Inflammatory macrophage treated with lipopolysaccharide for 1 hour (primary cell): Measurements from ENCODE around the gene CCL18.
"Not testable (repeated sequence)": the region's sequence is repeated elsewhere in the genome, so short reads cannot be mapped to it uniquely, and the experiment has no call there.

Source experiments
- DNase-seq, 2 donors: peaks; one replicate each; pipeline ENCODE4 v3.0.0-alpha.2; 2020 to 2022

CCL18 gene

GRCh38 chr17:36063786-36064541 is at the start of gene CCL18:
TSS of gene CCL18 (plus strand) at chr17:36064272. CDS start at chr17:36064343, 71 bp downstream.
- peak in 1 of 2 donors; percentile 53 for DNase-seq

GRCh38 chr17:36014946-36015345 is 49.1 kb upstream of the CCL18 start:
- DNase-seq = no peak

- DNase-seq = not testable (repeated sequence)
Observed at GRCh38 chr17:36015895-36016294, 48.2 kb upstream of the CCL18 start.

GRCh38 chr17:36016555-36016954 is 47.5 kb upstream of the CCL18 start:
- DNase-seq = no peak

GRCh38 chr17:36017799-36018198 is 46.3 kb upstream of the CCL18 start, which contains the start of gene CCL23:
TSS of gene CCL23 (minus strand) at chr17:36017972. CDS start at chr17:36017897, 75 bp downstream.
- DNase-seq = peak; percentile 78 to 81

GRCh38 chr17:36019423-36019822 is 44.6 kb upstream of the CCL18 start:
- no peak for DNase-seq

- DNase-seq = peak; percentile 29 to 71
Observed at GRCh38 chr17:36024106-36024869, 39.8 kb upstream of the CCL18 start.

- DNase-seq = no peak
Observed at GRCh38 chr17:36027761-36028160, 36.3 kb upstream of the CCL18 start.

GRCh38 chr17:36030956-36031355 is 33.1 kb upstream of the CCL18 start:
- no peak for DNase-seq

- peak; percentile 52 to 80 for DNase-seq
Observed at GRCh38 chr17:36034127-36034526, 29.9 kb upstream of the CCL18 start.

- peak; percentile 77 to 94 for DNase-seq
Observed at GRCh38 chr17:36036235-36036634, 27.8 kb upstream of the CCL18 start.

GRCh38 chr17:36048066-36048465 is 16.0 kb upstream of the CCL18 start:
- no peak for DNase-seq

GRCh38 chr17:36049643-36050042 is 14.4 kb upstream of the CCL18 start:
- no peak for DNase-seq

GRCh38 chr17:36055171-36055570 is 8.9 kb upstream of the CCL18 start:
- peak; percentile 57 to 66 for DNase-seq

GRCh38 chr17:36055921-36056520 is 8.1 kb upstream of the CCL18 start:
- peak; percentile 96 to 98 for DNase-seq

GRCh38 chr17:36057911-36058310 is 6.2 kb upstream of the CCL18 start:
- peak; percentile 82 to 89 for DNase-seq

- peak; percentile 51 to 65 for DNase-seq
Observed at GRCh38 chr17:36059406-36059805, 4.7 kb upstream of the CCL18 start.

GRCh38 chr17:36060816-36061215 is 3.3 kb upstream of the CCL18 start:
- DNase-seq = peak; percentile 34 to 46

GRCh38 chr17:36066365-36066985 is 2.4 kb downstream of the CCL18 start:
- peak; percentile 30 to 33 for DNase-seq

GRCh38 chr17:36068524-36068923 is 4.5 kb downstream of the CCL18 start:
- peak in 1 of 2 donors; percentile 42 for DNase-seq

GRCh38 chr17:36069136-36069535 is 5.1 kb downstream of the CCL18 start:
- DNase-seq = peak; percentile 64 to 86

GRCh38 chr17:36070427-36070826 is 6.4 kb downstream of the CCL18 start:
- DNase-seq = peak in 1 of 2 donors; percentile 35

GRCh38 chr17:36071751-36072150 is 7.7 kb downstream of the CCL18 start:
- DNase-seq = no peak
